Transverse colon (tissue), 3 donors: ENCODE results near the gene GTF3C1.

ENCODE experiments used
- CTCF ChIP-seq, 5 experiments: fragments of 200-600 bp in 3 of 5; fragments of 450-650 bp in 2 of 5; sonication (generic) in 3 of 5; IDR thresholded peaks; 1 replicate in 2 of 5; 2 replicates in 3 of 5; pipeline ENCODE4 v1.5.1; 2016 to 2017; ENCODE audit warnings: antibody characterized with exemption in 5 of 5, inconsistent platforms in 3 of 5, mild to moderate bottlenecking in 2 of 5, moderate library complexity in 1 of 5
- EP300 ChIP-seq: sonication (generic); formaldehyde crosslinking; IDR thresholded peaks from one replicate; pipeline ENCODE4 v1.6.1; 2017; ENCODE audit warnings: antibody characterized with exemption, low read depth
- POLR2A ChIP-seq: fragments of 450-650 bp; IDR thresholded peaks from one replicate; pipeline ENCODE4 v1.6.1; 2016; ENCODE audit warnings: antibody characterized with exemption, mild to moderate bottlenecking, moderate library complexity

GRCh38 chr16:27595475-27595874, 45.8 kb upstream of the GTF3C1 start:
- TF ChIP-seq CTCF (IDR thresholded peaks at IDR 0.05) (no peak), EP300 (no peak), POLR2A (no peak)
